ENCODE data around the gene FBXL16.
A peak's percentile ranks its signal among the peaks of the same experiment; 100 is the strongest.

Gene FBXL16

DNA sequence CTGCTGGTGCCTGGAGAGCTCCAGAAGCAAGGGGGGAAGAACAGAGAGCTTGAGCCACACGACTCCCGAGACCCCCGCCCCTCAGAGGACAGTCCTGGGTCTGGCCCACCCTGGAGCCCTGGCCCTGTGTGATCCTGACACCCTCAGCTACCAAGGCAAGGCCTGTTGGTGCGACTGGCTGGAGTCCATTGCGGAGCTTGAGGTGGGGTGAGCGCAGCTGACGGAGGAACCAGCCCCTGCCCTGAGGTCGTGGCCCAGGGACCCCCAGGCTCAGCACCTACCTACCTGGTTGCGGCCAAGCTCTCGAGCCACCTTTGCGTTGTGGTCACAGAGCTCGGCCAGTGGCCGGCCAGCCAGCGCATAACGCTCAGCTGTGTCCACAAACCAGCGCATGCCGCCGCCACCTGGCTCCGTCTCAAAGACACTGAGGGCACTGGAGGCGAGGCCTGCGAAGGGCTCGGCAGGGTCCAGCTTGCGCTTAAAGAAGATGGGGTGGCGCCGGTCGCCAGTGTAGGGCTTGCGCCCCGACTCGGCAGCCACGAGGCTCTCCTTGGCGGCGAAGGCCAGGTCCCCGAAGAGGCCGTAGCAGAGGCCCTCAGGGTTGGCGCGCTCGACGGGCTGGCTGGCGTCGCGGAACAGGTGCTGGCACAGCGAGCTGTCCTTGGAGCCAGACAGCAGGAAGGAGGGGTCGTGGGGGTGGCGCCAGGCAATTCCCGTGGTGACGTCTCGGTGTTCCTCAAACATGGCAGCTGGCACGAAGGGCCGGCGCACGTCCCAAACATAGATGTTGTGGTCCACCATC is 18.9 kb downstream of the FBXL16 start:
- DNase-seq: no peak

DNA sequence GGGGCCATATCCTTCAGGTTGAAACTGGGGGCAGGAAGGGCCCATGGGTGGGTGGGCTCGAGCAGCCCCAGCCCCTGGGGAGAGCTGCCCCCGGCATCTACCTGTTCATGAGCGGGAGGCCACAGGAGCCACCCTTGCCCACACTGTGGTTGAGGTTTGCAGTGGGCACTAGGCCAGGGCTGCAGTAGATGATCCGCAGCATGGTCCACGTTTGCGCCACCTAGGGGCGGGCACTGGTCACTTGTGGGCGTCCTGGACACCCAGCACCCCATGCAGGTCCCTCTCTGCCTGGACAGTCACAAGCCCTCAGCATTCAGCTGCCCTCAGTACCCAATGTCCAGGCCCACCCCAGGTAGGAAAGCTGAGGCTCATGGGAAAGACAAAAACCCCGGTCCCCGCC is 19.6 kb downstream of the FBXL16 start:
- DNase-seq: no peak

DNA sequence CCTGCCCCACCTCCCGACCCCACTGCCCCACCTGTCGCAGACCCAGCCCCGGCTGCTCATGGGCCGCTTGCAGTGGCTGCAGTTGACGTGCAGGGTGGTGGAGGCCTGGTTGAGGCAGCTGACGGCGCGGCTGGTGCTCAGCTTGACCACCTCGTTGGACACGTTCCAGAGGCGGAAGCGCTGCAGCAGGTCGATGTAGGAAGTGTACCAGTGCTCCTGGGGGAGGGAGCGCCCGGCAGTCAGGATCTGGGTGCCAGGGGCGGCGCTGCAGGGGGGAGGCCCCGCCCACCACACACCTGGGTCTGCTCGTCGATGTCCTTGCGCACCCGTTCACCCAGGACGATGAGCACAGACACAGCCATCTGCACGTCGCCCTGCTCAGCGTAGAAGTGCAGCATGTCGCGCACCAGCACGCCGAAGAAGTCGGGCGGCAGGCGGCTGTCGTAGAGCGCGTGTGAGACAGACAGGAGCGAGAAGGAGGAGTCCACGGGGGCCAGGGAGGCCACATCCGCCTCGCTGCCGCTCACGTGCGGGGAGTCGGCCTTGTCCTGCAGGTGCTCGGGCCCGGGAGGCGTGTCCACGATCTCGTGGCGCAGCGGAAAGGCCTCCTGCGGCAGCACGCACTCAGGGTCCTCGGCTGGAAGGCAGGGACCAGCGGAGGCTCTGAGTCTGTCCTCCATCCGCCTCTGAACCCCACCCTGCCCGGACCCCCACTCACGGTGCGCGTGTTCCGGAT is 20.5 kb downstream of the FBXL16 start:
- DNase-seq: no peak

GRCh38 chr16:684071-684794 is 21.4 kb downstream of the FBXL16 start, which contains the start of gene JMJD8:
Gene JMJD8, minus strand, starts transcription at chr16:684334. Its CDS starts 15 bp downstream, at chr16:684319.
- peak; percentile 98 for DNase-seq

GRCh38 chr16:683396-684070 is 22.1 kb downstream of the FBXL16 start:
- no peak for DNase-seq

DNA sequence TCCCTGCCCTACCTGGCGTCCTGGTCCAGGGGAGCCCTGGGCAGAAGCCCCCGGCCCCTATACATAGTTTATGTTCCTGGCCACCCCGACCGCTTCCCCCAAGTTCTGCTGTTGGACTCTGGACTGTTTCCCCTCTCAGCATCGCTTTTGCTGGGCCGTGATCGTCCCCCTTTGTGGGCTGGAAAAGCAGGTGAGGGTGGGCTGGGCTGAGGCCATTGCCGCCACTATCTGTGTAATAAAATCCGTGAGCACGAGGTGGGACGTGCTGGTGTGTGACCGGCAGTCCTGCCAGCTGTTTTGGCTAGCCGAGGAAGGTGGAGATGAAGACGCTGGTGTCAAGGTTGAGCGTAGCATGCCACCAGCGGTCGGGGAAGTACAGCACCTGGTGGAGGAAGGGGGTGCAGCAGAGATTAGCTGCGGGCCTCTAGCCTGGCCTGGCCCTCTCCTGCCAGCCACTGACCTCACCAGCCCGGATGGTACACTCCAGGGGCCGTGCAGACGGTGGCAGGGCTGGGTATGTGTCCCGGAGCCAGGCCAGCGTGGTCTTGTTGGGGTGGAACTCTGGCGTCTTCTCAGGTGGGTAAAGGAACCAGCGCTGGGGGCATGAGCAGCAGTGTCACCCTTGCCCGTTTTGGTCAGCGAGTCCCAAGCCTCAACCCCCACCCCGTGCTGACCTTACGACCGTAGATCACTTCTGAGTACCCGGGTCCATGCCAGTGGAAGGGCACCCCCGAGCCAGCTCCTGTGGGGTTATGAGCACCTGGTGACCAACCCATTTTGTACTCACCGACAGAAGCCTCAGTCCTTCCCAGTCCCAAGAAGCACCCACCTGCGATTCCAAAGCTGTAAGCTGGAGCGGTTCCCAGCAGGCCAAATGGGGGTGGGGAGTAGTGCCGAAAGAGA is 22.9 kb downstream of the FBXL16 start:
- DNase-seq: no peak

DNA sequence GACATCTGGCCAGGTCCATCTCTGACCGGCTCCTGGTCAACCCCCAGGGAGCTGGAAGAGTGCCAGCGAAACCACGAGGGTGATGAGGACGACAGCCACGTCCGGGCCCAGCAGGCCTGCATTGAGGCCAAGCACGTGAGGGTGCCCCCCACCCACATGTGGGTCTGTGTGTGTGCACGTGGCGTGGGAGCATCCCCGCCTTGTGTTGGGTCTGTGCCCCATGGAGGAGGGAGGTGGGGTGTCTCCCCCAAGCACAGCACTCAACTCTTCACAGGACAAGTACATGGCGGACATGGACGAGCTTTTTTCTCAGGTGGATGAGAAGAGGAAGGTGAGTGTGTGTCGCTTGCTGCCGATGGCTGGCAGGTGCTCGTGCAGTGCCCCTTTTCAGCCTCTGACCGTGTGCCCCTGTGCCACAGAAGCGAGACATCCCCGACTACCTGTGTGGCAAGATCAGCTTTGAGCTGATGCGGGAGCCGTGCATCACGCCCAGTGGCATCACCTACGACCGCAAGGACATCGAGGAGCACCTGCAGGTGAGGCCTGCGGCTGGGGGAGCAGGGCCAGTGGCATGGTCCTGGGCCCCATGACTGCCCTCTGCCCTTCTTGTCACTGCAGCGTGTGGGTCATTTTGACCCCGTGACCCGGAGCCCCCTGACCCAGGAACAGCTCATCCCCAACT is 23.7 kb downstream of the FBXL16 start:
- DNase-seq: no peak

DNA sequence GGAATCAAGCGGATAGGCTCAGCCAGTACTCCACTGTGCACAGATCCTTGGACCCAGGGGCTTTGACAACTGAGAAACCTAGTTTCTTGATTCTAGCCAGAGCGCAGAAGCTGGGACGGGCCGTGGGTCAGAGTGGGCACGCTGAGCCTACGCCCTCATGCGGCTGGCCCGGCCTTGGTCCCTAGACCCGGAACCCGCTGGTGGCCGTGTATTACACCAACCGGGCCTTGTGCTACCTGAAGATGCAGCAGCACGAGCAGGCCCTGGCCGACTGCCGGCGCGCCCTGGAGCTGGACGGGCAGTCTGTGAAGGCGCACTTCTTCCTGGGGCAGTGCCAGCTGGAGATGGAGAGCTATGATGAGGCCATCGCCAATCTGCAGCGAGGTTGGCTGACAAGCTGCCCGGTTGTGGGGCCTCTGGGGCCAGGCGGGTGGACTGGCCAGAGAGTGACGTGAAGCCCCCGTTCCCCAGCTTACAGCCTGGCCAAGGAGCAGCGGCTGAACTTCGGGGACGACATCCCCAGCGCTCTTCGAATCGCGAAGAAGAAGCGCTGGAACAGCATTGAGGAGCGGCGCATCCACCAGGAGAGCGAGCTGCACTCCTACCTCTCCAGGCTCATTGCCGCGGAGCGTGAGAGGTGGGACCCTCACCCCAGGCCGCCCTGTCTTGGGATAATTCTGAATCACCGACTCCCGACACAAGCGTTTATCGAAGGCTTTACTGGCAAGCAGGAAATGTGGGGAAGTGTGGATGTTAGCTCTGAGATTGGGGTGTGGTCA is 24.4 kb downstream of the FBXL16 start:
- no peak for DNase-seq

- no peak for DNase-seq
Observed at GRCh38 chr16:680625-680945, 25.0 kb downstream of the FBXL16 start.

DNA sequence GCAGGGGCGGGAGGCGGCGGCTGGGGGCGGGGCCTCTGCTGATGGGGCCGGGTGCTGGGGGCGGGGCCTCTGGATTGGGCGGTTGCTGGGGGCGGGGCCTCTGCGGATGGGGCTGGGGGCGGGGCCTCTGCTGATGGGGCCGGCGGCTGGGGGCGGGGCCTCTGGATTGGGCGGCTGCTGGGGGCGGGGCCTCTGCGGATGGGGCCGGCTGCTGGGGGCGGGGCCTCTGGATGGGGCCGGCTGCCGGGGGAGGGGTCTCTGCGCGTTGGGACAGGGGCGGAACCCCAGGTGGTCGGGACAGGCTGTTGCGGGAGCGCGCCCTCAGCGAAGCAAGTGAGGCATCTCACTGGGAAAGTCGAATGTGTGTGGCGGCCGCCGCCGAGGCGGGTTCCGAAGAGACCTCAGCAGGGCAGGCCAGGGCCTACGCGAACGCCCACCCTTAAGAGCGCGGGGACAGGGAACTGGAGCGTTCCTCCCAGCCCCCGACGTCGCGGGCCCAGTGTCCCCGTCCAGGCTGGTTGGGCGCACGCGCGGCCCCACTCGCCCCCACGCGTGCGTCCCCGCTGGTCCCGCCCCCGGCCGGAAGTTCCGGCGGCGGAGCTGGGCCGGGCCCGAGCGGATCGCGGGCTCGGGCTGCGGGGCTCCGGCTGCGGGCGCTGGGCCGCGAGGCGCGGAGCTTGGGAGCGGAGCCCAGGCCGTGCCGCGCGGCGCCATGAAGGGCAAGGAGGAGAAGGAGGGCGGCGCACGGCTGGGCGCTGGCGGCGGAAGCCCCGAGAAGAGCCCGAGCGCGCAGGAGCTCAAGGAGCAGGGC is 25.6 kb downstream of the FBXL16 start, which contains the start of gene STUB1:
Gene STUB1 (plus strand): TSS at position 597 of the 811 bp plus-strand sequence. CDS start 116 bp downstream, at position 713.
- DNase-seq: peak; percentile 90

DNA sequence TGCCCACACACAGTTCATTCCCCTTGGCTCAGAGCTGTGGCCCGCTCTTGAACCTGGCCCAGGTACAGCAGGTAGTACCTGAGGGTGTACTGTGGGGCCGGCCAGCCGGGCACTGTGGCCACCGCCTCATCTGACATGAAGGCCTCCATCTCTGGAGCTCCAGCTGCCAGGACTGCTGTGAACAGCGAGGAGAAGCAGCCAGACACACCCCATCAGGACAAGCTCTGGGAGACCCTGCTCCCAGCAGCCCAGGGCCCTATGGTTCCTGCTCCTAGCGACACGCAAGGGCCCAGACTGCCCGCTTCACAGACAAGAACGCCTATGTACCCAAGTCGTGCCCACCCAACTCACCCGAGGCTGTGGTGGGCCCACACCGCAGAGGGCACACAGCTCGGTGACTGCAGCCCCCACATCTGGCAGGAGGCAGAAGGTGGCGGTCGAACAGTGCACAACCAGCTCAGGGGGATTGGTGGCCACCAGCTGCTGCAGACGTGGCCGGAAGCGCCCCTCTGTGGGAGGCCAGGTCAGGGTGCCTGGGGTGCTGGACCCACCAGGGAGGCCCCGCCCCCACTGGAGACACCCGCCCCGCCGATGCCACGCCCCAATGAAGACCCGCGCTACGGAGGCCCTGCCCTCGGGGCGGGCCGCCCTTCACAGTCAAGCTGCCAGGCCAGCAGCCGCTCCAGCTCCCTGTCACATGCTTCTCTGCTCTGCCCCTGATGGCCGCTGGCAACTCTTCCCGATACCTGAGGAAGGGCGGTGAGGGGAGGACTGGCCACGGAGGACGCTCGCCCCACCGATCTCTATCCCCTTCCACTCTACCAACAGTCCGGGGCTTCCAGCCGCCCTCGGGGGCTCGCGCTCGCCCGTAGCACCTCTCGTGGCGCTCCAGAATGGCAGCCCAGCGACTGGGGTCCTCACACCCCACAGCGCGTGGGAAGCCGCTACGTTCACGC is 26.5 kb downstream of the FBXL16 start:
- peak; percentile 88 for DNase-seq

- no peak for DNase-seq
Observed at GRCh38 chr16:678209-678857, 27.3 kb downstream of the FBXL16 start.

GRCh38 chr16:677316-678190 is 28.0 kb downstream of the FBXL16 start:
- DNase-seq: no peak

DNA sequence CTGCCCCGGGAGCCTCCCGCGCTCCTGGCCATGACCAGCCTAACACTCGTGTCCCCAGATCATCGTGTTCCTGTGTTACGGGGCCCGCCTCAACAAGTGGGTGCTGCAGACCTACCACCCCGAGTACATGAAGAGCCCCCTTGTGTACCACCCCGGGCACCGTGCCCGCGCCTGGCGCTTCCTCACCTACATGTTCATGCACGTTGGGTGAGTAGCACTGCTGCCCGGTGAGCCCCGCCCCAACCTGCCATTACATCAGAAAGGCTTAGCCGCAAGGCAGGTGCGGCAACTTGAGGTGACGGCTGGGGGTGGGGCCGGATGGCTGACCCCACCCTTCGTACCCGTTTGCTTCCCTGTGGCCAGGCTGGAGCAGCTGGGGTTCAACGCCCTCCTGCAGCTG is 28.7 kb downstream of the FBXL16 start:
- DNase-seq: no peak

GRCh38 chr16:676565-676902 is 29.1 kb downstream of the FBXL16 start:
- DNase-seq: no peak

- DNase-seq: no peak
Observed at GRCh38 chr16:675884-676564, 29.6 kb downstream of the FBXL16 start.

Measured in retina (tissue), 1 donor.